ENCODE data around the gene AKR1A1. TPM values are rescaled to one million over a fixed set of nuclear protein-coding genes. Genes with fewer than 3 reads are reported as not detected.

Gene AKR1A1
- total RNA-seq, 4 donors from 2014 or later: 15.6 to 40.1 (median 37.1) TPM

DNA sequence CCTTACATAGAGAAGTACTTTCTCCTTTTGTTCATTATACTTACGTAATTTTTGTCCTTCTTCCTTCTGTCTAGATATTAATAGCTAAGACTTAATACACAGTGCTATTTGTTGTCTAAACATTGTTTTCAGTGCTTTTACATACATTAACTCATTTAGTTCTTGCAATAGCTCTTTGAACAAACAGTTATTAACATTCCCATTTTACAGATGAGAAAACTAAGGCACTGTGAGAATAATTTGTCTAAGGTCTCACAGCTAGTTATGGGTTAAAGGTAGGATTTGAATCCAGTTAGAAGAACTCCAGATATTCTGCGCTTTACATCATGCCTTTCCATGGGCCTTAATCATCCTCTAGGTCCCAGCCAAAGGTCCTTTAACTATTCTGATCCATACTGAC, 53.6 kb downstream of the AKR1A1 start:
- Histone ChIP-seq H3K4me3 (no peak overlapping the region), H3K9me3 (no peaks in the 10 kb centered on the region), H3K27ac (no peak overlapping the region), H3K4me1 (no peaks in the 10 kb centered on the region), H3K27me3 (no peaks in the 10 kb centered on the region), H3K36me3 (peaks cover 0 to 29% of the 10 kb centered on the region in 2 donors)
- in situ Hi-C loops (cut with MboI; ENCODE audit: low sequenced_read_pairs in 4 of 4): no loop called here
- intact Hi-C loops (cut with DNase I; ENCODE audit: low total_unique reads): no loop called here
- DNase-seq: no peak
- no peak for ATAC-seq
- TF ChIP-seq, protein P1, sequence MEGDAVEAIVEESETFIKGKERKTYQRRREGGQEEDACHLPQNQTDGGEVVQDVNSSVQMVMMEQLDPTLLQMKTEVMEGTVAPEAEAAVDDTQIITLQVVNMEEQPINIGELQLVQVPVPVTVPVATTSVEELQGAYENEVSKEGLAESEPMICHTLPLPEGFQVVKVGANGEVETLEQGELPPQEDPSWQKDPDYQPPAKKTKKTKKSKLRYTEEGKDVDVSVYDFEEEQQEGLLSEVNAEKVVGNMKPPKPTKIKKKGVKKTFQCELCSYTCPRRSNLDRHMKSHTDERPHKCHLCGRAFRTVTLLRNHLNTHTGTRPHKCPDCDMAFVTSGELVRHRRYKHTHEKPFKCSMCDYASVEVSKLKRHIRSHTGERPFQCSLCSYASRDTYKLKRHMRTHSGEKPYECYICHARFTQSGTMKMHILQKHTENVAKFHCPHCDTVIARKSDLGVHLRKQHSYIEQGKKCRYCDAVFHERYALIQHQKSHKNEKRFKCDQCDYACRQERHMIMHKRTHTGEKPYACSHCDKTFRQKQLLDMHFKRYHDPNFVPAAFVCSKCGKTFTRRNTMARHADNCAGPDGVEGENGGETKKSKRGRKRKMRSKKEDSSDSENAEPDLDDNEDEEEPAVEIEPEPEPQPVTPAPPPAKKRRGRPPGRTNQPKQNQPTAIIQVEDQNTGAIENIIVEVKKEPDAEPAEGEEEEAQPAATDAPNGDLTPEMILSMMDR (IDR thresholded peaks at IDR 0.05 in 4 of 5, conservative IDR thresholded peaks at IDR 0.05 in 1 of 5): no peak
- no peak for TF ChIP-seq POLR2A (IDR thresholded peaks at IDR 0.05)

DNA sequence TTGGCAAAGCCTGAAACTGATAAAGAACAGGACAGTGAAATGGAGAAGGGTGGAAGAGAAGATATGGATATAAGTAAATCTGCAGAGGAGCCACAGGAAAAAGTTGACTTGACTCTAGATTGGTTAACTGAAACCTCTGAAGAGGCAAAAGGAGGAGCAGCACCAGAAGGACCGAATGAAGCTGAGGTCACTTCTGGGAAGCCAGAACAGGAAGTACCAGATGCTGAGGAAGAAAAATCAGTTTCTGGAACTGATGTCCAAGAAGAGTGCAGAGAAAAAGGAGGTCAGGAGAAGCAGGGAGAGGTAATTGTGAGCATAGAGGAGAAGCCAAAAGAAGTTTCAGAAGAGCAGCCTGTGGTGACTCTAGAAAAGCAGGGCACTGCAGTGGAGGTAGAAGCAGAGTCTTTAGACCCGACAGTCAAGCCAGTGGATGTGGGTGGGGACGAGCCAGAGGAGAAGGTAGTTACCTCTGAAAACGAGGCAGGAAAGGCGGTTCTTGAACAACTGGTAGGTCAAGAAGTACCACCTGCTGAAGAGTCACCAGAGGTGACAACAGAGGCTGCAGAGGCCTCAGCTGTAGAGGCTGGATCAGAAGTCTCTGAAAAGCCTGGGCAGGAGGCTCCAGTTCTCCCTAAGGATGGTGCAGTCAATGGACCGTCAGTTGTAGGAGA, 56.9 kb downstream of the AKR1A1 start:
- no peak overlapping the region for H3K4me3 ChIP-seq
- no peak overlapping the region for H3K27ac ChIP-seq
- in situ Hi-C loops (cut with MboI; ENCODE audit: low sequenced_read_pairs in 4 of 4): no loop called here
- DNase-seq (no peak), ATAC-seq (no peak)
- no peaks in the 10 kb centered on the region for H3K4me1 ChIP-seq
- no peaks in the 10 kb centered on the region for H3K9me3 ChIP-seq
- H3K36me3 ChIP-seq: peaks cover 0 to 29% of the 10 kb centered on the region in 2 donors
- intact Hi-C loops (cut with DNase I; ENCODE audit: low total_unique reads): loop anchor here (5.0 kb wide), 1 partner anchor 45 kb away; no protein-coding TSS in a partner anchor
- no peaks in the 10 kb centered on the region for H3K27me3 ChIP-seq
- TF ChIP-seq, protein P1 (IDR thresholded peaks at IDR 0.05 in 4 of 5, conservative IDR thresholded peaks at IDR 0.05 in 1 of 5): no peak
- TF ChIP-seq POLR2A (IDR thresholded peaks at IDR 0.05): no peak

DNA sequence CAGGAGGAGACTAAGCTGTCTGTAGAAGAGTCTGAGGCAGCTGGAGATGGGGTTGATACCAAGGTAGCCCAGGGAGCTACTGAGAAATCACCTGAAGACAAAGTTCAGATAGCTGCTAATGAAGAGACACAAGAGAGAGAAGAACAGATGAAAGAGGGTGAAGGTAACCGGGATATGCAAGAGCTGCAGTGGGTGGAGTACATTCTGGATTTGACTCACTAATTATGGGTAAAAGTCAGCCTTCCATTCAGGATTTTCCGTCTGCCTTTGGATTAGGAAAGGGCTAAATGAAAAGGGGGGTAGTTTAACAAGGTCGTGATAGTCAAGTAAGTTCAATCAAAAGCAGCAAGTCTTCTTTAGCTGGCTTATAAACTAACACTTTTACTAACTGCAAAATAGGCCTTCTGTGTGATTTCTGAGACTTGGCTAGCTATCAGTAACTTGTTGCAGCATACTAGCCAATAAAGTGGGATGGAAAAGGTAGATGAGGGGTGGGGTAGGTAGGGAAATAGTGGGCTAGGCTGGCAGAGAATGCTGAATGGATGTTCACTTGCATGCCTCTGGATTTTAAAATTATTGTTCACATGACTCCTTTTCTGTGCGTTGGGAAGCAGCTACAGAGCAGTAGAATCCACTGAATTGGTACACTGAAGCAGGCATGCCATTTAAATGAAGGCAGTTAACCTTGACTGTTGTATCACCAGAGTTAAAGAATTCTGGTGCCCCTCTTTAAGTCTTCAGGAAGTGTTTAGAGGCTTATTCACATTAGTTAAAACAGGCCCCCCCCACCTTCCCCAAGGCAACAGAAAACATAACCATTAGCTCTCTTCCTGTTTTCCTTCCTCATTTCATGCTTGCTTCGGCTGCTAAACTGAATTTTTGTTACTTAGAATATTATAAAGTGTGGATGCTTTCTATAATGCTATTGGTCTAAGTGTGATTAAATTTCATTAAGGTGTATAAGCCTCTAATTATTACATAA, 57.8 kb downstream of the AKR1A1 start:
- no peaks in the 10 kb centered on the region for H3K9me3 ChIP-seq
- intact Hi-C loops (cut with DNase I; ENCODE audit: low total_unique reads): loop anchor here (5.0 kb wide), 1 partner anchor 44 kb away; no protein-coding TSS in a partner anchor
- no peaks in the 10 kb centered on the region for H3K4me1 ChIP-seq
- no peak overlapping the region for H3K4me3 ChIP-seq
- TF ChIP-seq, protein P1 (IDR thresholded peaks at IDR 0.05 in 4 of 5, conservative IDR thresholded peaks at IDR 0.05 in 1 of 5): no peak
- TF ChIP-seq POLR2A (IDR thresholded peaks at IDR 0.05): no peak
- H3K27me3 ChIP-seq: no peaks in the 10 kb centered on the region
- no peak overlapping the region for H3K27ac ChIP-seq
- DNase-seq (no peak), ATAC-seq (no peak)
- in situ Hi-C loops (cut with MboI; ENCODE audit: low sequenced_read_pairs in 4 of 4): no loop called here
- peaks cover 0 to 36% of the 10 kb centered on the region in 2 donors for H3K36me3 ChIP-seq

DNA sequence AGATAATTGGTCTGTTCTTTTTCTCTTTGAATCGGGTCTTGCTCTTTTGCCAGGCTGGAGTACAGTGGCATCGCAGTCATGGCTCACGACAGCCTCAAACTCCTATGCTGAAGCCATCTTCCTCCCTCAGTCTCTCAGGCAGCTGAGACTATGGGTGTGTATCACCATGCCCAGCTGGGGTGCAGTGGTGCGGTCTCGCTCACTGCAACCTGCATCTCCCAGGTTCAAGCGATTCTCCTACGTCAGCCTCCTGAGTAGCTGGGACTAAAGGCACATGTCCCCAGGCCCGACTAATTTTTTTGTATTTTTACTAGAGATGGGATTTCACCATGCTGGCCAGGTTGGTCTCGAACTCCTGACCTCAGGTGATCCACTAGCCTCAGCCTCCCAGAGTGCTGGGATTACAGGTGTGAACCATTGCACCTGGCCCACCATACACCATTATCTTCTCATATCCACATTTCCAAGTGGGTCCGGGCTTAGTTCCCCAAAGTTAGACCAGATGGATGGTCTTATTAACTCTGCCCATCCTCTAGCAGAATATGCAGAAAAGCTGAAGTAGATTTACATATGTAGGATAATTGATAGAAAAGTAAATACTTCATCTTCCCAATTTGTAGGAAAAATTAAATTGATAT, 60.1 kb downstream of the AKR1A1 start:
- Histone ChIP-seq H3K9me3 (no peaks in the 10 kb centered on the region), H3K4me3 (no peak overlapping the region), H3K36me3 (peaks cover 0 to 45% of the 10 kb centered on the region in 2 donors), H3K27ac (no peak overlapping the region), H3K4me1 (no peaks in the 10 kb centered on the region), H3K27me3 (no peaks in the 10 kb centered on the region)
- TF ChIP-seq POLR2A (IDR thresholded peaks at IDR 0.05): no peak
- TF ChIP-seq, protein P1 (IDR thresholded peaks at IDR 0.05 in 4 of 5, conservative IDR thresholded peaks at IDR 0.05 in 1 of 5): no peak
- ATAC-seq (no peak), DNase-seq (no peak)
- intact Hi-C loops (cut with DNase I; ENCODE audit: low total_unique reads): no loop called here
- in situ Hi-C loops (cut with MboI; ENCODE audit: low sequenced_read_pairs in 4 of 4): no loop called here

All from gastrocnemius medialis (tissue), 4 donors.